HEK293T (cell line): ENCODE measurements around the gene SYCN.

Experiments
- CTCF ChIA-PET: fragments of 350-600 bp; formaldehyde crosslinking; extraction: SDS; loops from one replicate; lab custom pipeline; 2021; ENCODE audit warnings: antibody characterized with exemption, inconsistent platforms; lab: Yijun Ruan, JAX
- POLR2A ChIA-PET: fragments of 350-600 bp; formaldehyde crosslinking; extraction: SDS; loops from one replicate; lab custom pipeline; 2020; ENCODE audit warnings: antibody characterized with exemption, inconsistent platforms; lab: Yijun Ruan, JAX
- DNase-seq: peaks from one replicate; pipeline ENCODE4 v3.0.0; 2012; ENCODE audit warnings: mixed read lengths; ENCODE audit errors: extremely low spot score
- ARNT ChIP-seq: fragments of 450-650 bp; IDR thresholded peaks from 2 replicates; pipeline ENCODE4 v1.6.1; 2017; ENCODE audit warnings: mild to moderate bottlenecking
- BHLHE40 ChIP-seq: fragments of 450-650 bp; IDR thresholded peaks from 2 replicates; pipeline ENCODE4 v1.6.1; 2016; ENCODE audit warnings: mild to moderate bottlenecking, moderate library complexity, borderline replicate concordance
- CTBP1 ChIP-seq: fragments of 450-650 bp; IDR thresholded peaks from 2 replicates; pipeline ENCODE4 v1.6.1; 2016; ENCODE audit warnings: borderline replicate concordance
- ELF4 ChIP-seq: fragments of 450-650 bp; IDR thresholded peaks from 2 replicates; pipeline ENCODE4 v1.6.1; 2017; ENCODE audit warnings: antibody characterized with exemption
- FOXA1 ChIP-seq: fragments of 450-650 bp; IDR thresholded peaks from 2 replicates; pipeline ENCODE4 v1.6.1; 2016; ENCODE audit warnings: mild to moderate bottlenecking
- FOXK2 ChIP-seq: fragments of 450-650 bp; IDR thresholded peaks from 2 replicates; pipeline ENCODE4 v1.6.1; 2016; ENCODE audit warnings: mild to moderate bottlenecking
- FOXM1 ChIP-seq: fragments of 450-650 bp; IDR thresholded peaks from 2 replicates; pipeline ENCODE4 v1.6.1; 2017; ENCODE audit warnings: mild to moderate bottlenecking, borderline replicate concordance
- HDGF ChIP-seq: fragments of 450-650 bp; IDR thresholded peaks from 2 replicates; pipeline ENCODE4 v1.6.1; 2017; ENCODE audit warnings: antibody characterized with exemption, borderline replicate concordance
- L3MBTL2 ChIP-seq: fragments of 450-650 bp; conservative IDR thresholded peaks from 2 replicates; pipeline ENCODE4 v1.6.1; 2016; ENCODE audit warnings: mild to moderate bottlenecking
- LEF1 ChIP-seq: fragments of 450-650 bp; IDR thresholded peaks from 2 replicates; pipeline ENCODE4 v1.6.1; 2017; ENCODE audit warnings: mild to moderate bottlenecking, borderline replicate concordance
- NFRKB ChIP-seq: fragments of 450-650 bp; IDR thresholded peaks from 2 replicates; pipeline ENCODE4 v1.6.1; 2016; ENCODE audit warnings: mild to moderate bottlenecking, moderate library complexity
- PKNOX1 ChIP-seq: fragments of 450-650 bp; IDR thresholded peaks from 2 replicates; pipeline ENCODE4 v1.6.1; 2016
- SP1 ChIP-seq: fragments of 450-650 bp; IDR thresholded peaks from 2 replicates; pipeline ENCODE4 v1.6.1; 2017
- SUZ12 ChIP-seq: fragments of 450-650 bp; IDR thresholded peaks from 2 replicates; pipeline ENCODE4 v1.6.1; 2016; ENCODE audit warnings: mild to moderate bottlenecking
- TARDBP ChIP-seq: fragments of 450-650 bp; IDR thresholded peaks from 2 replicates; pipeline ENCODE4 v1.6.1; 2016
- ZNF384 ChIP-seq: fragments of 450-650 bp; IDR thresholded peaks from 2 replicates; pipeline ENCODE4 v1.6.1; 2016

Gene SYCN

DNA sequence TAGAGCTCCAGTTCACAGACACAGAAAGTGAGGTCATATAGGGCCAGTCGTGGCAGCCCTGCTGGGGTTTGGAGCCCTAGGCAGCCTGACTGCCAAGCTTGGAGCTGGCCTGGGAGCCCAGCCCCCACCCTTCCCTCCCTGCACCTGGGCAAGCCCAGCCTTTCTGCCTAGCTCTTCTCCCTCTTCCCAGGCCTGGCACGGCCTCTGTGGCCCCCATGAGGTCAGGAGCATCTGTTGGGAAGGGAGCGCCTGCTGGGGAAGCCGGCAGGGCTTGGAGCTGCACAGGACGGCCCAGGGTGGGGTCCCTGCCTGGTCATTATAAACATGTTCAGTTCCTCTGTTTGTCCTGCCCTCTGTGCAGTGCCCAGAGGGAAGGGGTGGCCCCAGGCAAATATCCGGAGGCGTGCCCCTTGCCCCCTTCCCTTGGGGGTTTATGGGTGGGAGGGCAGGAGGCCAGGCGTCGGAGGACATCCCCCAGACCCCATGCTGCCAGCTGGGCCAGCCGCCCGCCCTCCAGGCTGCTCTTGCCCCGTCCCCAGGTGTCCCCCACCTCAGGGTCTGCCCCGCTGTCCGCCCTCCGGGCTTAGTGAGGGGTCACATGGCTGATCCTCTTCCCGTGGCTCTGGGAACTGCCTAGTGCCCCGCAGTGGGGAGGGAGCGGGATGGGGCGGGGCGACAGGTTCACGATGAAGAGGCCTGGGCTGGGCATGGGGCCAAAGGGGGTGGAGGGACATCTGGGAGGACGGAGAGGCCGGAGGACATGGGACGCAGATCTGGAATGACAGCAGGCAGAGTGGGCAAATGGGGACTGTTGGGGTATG is 37.3 kb downstream of the SYCN start:
- CTCF ChIA-PET = no interaction called here
- POLR2A ChIA-PET = no interaction called here
- no peak for DNase-seq
- no peak for TF ChIP-seq NFRKB
- TF ChIP-seq FOXK2 = no peak
- TF ChIP-seq FOXA1 = no peak
- TF ChIP-seq ZNF384 = no peak
- TF ChIP-seq BHLHE40 = no peak
- TF ChIP-seq SUZ12 = no peak
- no peak for TF ChIP-seq SP1
- no peak for TF ChIP-seq CTBP1
- no peak for TF ChIP-seq TARDBP
- TF ChIP-seq ARNT = no peak
- TF ChIP-seq LEF1 = no peak
- no peak for TF ChIP-seq ELF4
- no peak for TF ChIP-seq HDGF
- no peak for TF ChIP-seq FOXM1
- no peak for TF ChIP-seq L3MBTL2
- TF ChIP-seq PKNOX1 = no peak

DNA sequence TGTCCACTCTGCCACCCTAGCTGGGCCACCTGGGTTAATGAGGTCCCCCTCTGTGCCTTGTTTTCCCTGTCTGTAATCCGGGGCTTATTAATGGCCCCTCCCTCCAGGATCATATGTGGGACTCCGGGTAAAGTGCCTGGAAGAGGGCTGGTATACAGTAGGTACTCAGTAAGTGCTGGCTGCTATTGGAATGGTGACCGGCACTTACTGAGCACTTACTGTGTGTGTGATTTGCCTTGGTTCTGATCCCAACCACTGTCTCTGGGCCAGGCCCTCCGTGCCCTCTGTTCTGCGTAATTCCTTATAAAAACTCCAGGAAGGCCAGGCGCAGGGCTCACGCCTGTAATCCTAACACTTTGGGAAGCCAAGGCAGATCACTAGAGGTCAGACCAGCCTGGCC is 38.2 kb downstream of the SYCN start:
- TF ChIP-seq LEF1 = no peak
- no peak for TF ChIP-seq SUZ12
- TF ChIP-seq ARNT = no peak
- TF ChIP-seq TARDBP = no peak
- TF ChIP-seq FOXA1 = no peak
- TF ChIP-seq BHLHE40 = no peak
- CTCF ChIA-PET = no interaction called here
- POLR2A ChIA-PET = no interaction called here

GRCh38 chr19:39164289-39164688 is 39.8 kb downstream of the SYCN start:
- POLR2A ChIA-PET = no interaction called here
- TF ChIP-seq LEF1 (no peak), CTBP1 (no peak), TARDBP (no peak), PKNOX1 (no peak), ELF4 (no peak), FOXK2 (no peak), ARNT (no peak), L3MBTL2 (no peak), FOXM1 (no peak), HDGF (no peak), BHLHE40 (no peak), SP1 (no peak), SUZ12 (no peak), ZNF384 (no peak), FOXA1 (no peak), NFRKB (no peak)
- CTCF ChIA-PET = no interaction called here
- no peak for DNase-seq

More for the DNA sequence above, 38.2 kb downstream of the SYCN start:
- DNase-seq = no peak

GRCh38 chr19:39163621-39164020 is 40.4 kb downstream of the SYCN start:
- DNase-seq = no peak
- POLR2A ChIA-PET = no interaction called here
- CTCF ChIA-PET = no interaction called here
- TF ChIP-seq LEF1 = no peak
- no peak for TF ChIP-seq HDGF
- no peak for TF ChIP-seq ARNT
- TF ChIP-seq TARDBP = no peak
- TF ChIP-seq CTBP1 = no peak

- ChIA-PET POLR2A (no interaction called here), CTCF (no interaction called here)
- TF ChIP-seq TARDBP (no peak), CTBP1 (no peak), FOXA1 (no peak), SP1 (no peak), NFRKB (no peak), HDGF (no peak), BHLHE40 (no peak)
- no peak for DNase-seq
Observed at GRCh38 chr19:39162441-39163043, 41.5 kb downstream of the SYCN start.

DNA sequence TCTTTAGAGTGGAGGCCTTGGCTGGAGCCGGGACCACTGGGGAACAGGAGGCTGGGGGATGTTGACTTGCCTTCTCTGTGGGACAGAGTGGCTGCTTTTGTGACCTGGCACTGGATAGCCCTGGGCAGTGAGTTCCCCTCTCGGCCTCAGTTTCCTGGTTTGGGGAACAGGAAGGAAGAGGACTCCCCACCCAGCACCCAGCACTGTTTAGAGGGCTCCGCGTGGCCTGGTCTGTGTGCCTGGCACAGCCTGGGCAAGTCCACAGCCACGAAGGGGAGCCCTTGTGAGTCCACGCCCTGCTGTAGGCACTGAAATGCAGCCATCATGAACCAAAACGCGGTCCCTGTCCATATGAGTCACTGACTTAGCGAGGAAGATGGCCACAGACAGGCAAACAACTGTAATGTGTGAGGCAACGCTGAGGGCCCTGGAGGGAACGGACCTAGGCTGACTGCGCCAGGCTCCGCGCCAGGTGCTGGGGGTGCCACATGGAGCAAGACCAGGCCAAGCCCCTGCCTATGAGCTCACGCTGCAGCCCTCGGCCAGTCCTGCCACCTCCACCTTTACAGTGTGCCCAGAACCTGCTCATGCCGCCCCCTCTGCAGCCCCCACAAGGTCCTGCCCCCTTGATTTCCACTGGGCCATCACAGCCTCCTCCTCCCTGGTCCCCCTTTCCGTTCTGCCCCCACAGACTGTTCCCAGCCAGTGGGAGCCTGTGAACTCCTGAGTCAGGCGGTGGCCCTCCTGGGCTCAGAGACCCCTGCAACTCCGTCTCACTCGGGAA is 43.0 kb downstream of the SYCN start:
- no peak for DNase-seq
- ChIA-PET POLR2A (no interaction called here), CTCF (no interaction called here)
- TF ChIP-seq ELF4 (no peak), FOXA1 (no peak), FOXM1 (no peak), SP1 (no peak), LEF1 (no peak), NFRKB (no peak), BHLHE40 (no peak), ZNF384 (no peak)

DNA sequence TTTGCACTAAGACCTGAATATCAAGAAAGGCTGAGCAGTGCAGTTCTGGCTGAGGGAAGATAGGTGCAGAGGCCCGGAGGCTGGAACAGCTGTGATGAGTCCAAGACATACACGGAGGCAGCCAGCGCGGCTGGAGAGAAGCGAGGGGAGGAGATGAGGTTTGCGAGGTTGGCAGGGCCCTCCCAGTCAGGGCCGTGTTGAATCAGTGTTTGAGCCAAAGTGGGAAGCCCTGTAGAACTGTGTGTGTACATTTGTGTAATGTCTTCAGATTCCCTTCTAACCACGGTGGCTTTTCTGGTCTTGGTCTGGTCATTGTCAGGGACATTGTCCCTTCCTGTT is 43.6 kb downstream of the SYCN start:
- ChIA-PET POLR2A (no interaction called here), CTCF (no interaction called here)
- TF ChIP-seq FOXA1 = no peak
- TF ChIP-seq FOXM1 = no peak
- no peak for TF ChIP-seq CTBP1
- TF ChIP-seq LEF1 = no peak
- TF ChIP-seq ARNT = no peak
- no peak for TF ChIP-seq L3MBTL2
- DNase-seq = no peak
